Measurements from ENCODE around the gene PHF1.
A peak's percentile ranks its signal among the peaks of the same experiment; 100 is the strongest.

Gene PHF1

DNA sequence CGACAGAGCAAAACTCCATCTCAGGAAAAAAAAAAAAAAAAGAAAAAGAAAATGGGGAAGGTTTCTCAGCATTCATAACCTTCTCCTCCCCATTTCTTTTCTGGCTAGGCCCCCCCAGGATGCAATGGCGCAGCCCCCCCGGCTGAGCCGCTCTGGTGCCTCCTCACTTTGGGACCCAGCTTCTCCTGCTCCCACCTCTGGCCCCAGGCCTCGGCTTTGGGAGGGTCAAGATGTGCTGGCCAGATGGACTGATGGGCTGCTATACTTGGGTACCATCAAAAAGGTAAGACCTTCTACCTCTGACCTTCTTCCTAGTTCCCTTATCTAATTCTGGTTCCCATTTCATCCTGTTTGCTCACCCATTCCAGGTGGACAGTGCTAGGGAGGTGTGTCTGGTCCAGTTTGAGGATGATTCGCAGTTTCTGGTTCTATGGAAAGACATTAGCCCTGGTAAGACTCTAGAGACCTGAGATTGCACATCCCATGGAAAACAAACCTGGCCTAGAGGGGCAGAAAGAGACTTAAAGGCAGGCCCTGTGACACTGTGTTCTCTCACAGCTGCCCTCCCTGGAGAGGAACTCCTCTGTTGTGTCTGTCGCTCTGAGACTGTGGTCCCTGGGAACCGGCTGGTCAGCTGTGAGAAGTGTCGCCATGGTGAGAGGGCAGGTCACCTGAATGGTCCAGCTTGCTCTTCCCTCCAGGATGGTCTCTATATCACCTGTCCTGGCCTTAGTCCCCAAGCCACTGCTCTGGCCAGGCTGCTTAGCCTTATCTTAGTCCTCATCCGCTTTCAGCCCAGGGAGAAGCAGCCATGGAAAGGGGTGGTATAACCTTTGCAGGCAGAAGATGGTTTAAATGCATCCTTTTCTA, 1.6 kb downstream of the PHF1 start:
- Histone ChIP-seq H3K27ac (ENCODE audit: extremely low read depth, low read depth, low read length) (no peak overlapping the region), H3K4me1 (ENCODE audit: control insufficient read depth, insufficient read depth, low read length) (peaks cover 4% of the 10 kb centered on the region; the same call in 1 of the 2 replicates), H3K4me3 (ENCODE audit: low read depth, low read length) (no peak overlapping the region), H3K36me3 (ENCODE audit: control insufficient read depth in 2 of 2, insufficient read depth in 1 of 2, low read length in 2 of 2) (peaks cover 12 to 55% of the 10 kb centered on the region in 2 experiments), H3K9me3 (ENCODE audit: control insufficient read depth, insufficient read depth, low read depth, low read length) (no peaks in the 10 kb centered on the region)
- POLR2A ChIA-PET: interaction anchor here (0.7 to 3.3 kb wide), 4 partner anchors 16 to 136 kb away, joined by 3 to 22 read pairs (median 6); partner anchors contain the start of genes B3GALT4, RGL2 and ZBTB22
- CTCF ChIA-PET: interaction anchor here (0.7 to 1.4 kb wide), 4 partner anchors 8 to 747 kb away, joined by 5 to 6 read pairs (median 5); no protein-coding TSS in a partner anchor
- TF ChIP-seq PATZ1 (tag by site-specific recombination; IDR thresholded peaks at IDR 0.05) (0 out of 2 replicates have a peak, but pooled peaks have one; percentile 24), FEZF1 (tag by site-specific recombination; IDR thresholded peaks at IDR 0.05) (no peak), ZNF48 (tag by site-specific recombination; IDR thresholded peaks at IDR 0.05) (no peak)

- TF ChIP-seq, protein P1, sequence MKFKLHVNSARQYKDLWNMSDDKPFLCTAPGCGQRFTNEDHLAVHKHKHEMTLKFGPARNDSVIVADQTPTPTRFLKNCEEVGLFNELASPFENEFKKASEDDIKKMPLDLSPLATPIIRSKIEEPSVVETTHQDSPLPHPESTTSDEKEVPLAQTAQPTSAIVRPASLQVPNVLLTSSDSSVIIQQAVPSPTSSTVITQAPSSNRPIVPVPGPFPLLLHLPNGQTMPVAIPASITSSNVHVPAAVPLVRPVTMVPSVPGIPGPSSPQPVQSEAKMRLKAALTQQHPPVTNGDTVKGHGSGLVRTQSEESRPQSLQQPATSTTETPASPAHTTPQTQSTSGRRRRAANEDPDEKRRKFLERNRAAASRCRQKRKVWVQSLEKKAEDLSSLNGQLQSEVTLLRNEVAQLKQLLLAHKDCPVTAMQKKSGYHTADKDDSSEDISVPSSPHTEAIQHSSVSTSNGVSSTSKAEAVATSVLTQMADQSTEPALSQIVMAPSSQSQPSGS (tag by site-specific recombination; IDR thresholded peaks at IDR 0.05; ENCODE audit: low read depth): no peak
- TF ChIP-seq, protein P2, sequence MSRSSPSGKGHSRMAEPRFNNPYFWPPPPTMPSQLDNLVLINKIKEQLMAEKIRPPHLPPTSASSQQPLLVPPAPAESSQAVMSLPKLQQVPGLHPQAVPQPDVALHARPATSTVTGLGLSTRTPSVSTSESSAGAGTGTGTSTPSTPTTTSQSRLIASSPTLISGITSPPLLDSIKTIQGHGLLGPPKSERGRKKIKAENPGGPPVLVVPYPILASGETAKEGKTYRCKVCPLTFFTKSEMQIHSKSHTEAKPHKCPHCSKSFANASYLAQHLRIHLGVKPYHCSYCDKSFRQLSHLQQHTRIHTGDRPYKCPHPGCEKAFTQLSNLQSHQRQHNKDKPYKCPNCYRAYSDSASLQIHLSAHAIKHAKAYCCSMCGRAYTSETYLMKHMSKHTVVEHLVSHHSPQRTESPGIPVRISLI (tag by site-specific recombination; IDR thresholded peaks at IDR 0.05): no peak
- TF ChIP-seq ZNF157 (tag by site-specific recombination; IDR thresholded peaks at IDR 0.05) (no peak), MYNN (tag by site-specific recombination; IDR thresholded peaks at IDR 0.05; ENCODE audit: borderline replicate concordance) (no peak), GLIS2 (tag by site-specific recombination; IDR thresholded peaks at IDR 0.05) (no peak), ZNF146 (tag by site-specific recombination; IDR thresholded peaks at IDR 0.05) (no peak), KLF16 (tag by site-specific recombination; IDR thresholded peaks at IDR 0.05) (no peak)
- Histone ChIP-seq H3K9me3 (ENCODE audit: control insufficient read depth, insufficient read depth, low read depth, low read length) (no peaks in the 10 kb centered on the region), H3K4me1 (ENCODE audit: control insufficient read depth, insufficient read depth, low read length) (peaks cover 4% of the 10 kb centered on the region; the same call in 1 of the 2 replicates), H3K27ac (ENCODE audit: extremely low read depth, low read depth, low read length) (no peak overlapping the region), H3K36me3 (ENCODE audit: control insufficient read depth in 2 of 2, insufficient read depth in 1 of 2, low read length in 2 of 2) (peaks cover 4 to 44% of the 10 kb centered on the region in 2 experiments), H3K4me3 (ENCODE audit: low read depth, low read length) (no peak overlapping the region)
- ChIA-PET POLR2A (interaction anchor here (1.0 to 1.3 kb wide), 2 partner anchors 96 to 137 kb away, joined by 3 to 4 read pairs; partner anchors contain the start of genes B3GALT4 and ZBTB22), CTCF (interaction anchor here (0.6 to 1.9 kb wide), 7 partner anchors 12 to 748 kb away, joined by 3 to 11 read pairs (median 5); partner anchors contain the start of gene RGL2)
Observed at GRCh38 chr6:33413241-33414120, 2.7 kb downstream of the PHF1 start.

GRCh38 chr6:33414592-33415271, 3.9 kb downstream of the PHF1 start:
- POLR2A ChIA-PET: interaction anchor here (0.5 to 1.0 kb wide), 2 partner anchors 17 to 97 kb away, joined by 4 to 5 read pairs; partner anchors contain the start of gene ZBTB22
- Histone ChIP-seq H3K36me3 (ENCODE audit: control insufficient read depth in 2 of 2, insufficient read depth in 1 of 2, low read length in 2 of 2) (peaks cover 0 to 44% of the 10 kb centered on the region in 2 experiments; a peak in 1 of 3 replicates), H3K4me1 (ENCODE audit: control insufficient read depth, insufficient read depth, low read length) (peaks cover 2% of the 10 kb centered on the region; the same call in 1 of the 2 replicates), H3K9me3 (ENCODE audit: control insufficient read depth, insufficient read depth, low read depth, low read length) (no peaks in the 10 kb centered on the region), H3K4me3 (ENCODE audit: low read depth, low read length) (no peak overlapping the region), H3K27ac (ENCODE audit: extremely low read depth, low read depth, low read length) (no peak overlapping the region)
- CTCF ChIA-PET: interaction anchor here (0.6 to 2.1 kb wide), 8 partner anchors 11 to 138 kb away, joined by 3 to 11 read pairs (median 4); partner anchors contain the start of genes B3GALT4 and RGL2
- no peak for TF ChIP-seq ZNF555 (tag by site-specific recombination; conservative IDR thresholded peaks at IDR 0.05)
- no peak for TF ChIP-seq ZNF24 (tag by site-specific recombination; IDR thresholded peaks at IDR 0.05)
- TF ChIP-seq ZIC2 (tag by site-specific recombination; IDR thresholded peaks at IDR 0.05): peak; percentile 44; the same call in 1 of the 2 replicates
- 0 out of 2 replicates have a peak, but pooled peaks have one; percentile 12 for TF ChIP-seq GLIS2 (tag by site-specific recombination; IDR thresholded peaks at IDR 0.05)
- no peak for TF ChIP-seq ZNF302 (tag by site-specific recombination; IDR thresholded peaks at IDR 0.05; ENCODE audit: low read depth)
- no peak for TF ChIP-seq ZFHX2 (tag by site-specific recombination; conservative IDR thresholded peaks at IDR 0.05)
- no peak for TF ChIP-seq TCF7L2 (IDR thresholded peaks at IDR 0.05; ENCODE audit: borderline replicate concordance, low read depth, low read length)
- TF ChIP-seq, protein P3, sequence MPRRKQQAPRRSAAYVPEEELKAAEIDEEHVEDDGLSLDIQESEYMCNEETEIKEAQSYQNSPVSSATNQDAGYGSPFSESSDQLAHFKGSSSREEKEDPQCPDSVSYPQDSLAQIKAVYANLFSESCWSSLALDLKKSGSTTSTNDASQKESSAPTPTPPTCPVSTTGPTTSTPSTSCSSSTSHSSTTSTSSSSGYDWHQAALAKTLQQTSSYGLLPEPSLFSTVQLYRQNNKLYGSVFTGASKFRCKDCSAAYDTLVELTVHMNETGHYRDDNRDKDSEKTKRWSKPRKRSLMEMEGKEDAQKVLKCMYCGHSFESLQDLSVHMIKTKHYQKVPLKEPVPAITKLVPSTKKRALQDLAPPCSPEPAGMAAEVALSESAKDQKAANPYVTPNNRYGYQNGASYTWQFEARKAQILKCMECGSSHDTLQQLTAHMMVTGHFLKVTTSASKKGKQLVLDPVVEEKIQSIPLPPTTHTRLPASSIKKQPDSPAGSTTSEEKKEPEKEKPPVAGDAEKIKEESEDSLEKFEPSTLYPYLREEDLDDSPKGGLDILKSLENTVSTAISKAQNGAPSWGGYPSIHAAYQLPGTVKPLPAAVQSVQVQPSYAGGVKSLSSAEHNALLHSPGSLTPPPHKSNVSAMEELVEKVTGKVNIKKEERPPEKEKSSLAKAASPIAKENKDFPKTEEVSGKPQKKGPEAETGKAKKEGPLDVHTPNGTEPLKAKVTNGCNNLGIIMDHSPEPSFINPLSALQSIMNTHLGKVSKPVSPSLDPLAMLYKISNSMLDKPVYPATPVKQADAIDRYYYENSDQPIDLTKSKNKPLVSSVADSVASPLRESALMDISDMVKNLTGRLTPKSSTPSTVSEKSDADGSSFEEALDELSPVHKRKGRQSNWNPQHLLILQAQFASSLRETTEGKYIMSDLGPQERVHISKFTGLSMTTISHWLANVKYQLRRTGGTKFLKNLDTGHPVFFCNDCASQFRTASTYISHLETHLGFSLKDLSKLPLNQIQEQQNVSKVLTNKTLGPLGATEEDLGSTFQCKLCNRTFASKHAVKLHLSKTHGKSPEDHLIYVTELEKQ (tag by site-specific recombination; IDR thresholded peaks at IDR 0.05; ENCODE audit: borderline replicate concordance): no peak
